SKM-1 treated with dmso at 0.1 percent for 144 hours (cell line): ENCODE results near the gene LSR.
A peak's percentile ranks its signal among the peaks of the same experiment; 100 is the strongest.

ENCODE experiments used
- DNase-seq: peaks from one replicate; lab custom pipeline; 2025; ENCODE audit not compliant: unreplicated experiment; lab: John Stamatoyannopoulos, UW

LSR gene

GRCh38 chr19:35248310-35249145, at the start of gene LSR:
Gene LSR, plus strand, starts transcription at chr19:35249002. Its CDS starts 21 bp downstream, at chr19:35249023.
- DNase-seq, result no peak

- no peak for DNase-seq
Measured at GRCh38 chr19:35199481-35199880, 49.3 kb upstream of the LSR start.

- no peak for DNase-seq
Measured at GRCh38 chr19:35202722-35203688, 45.8 kb upstream of the LSR start.

- peak; percentile 83 for DNase-seq
Measured at GRCh38 chr19:35204799-35205732, 43.7 kb upstream of the LSR start.

- DNase-seq, result no peak
Measured at GRCh38 chr19:35205733-35206323, 43.0 kb upstream of the LSR start.

GRCh38 chr19:35206379-35206778, 42.4 kb upstream of the LSR start:
- DNase-seq, result no peak

GRCh38 chr19:35206855-35207254, 41.9 kb upstream of the LSR start:
- no peak for DNase-seq

GRCh38 chr19:35207391-35207871, 41.4 kb upstream of the LSR start:
- DNase-seq, result no peak

- DNase-seq, result no peak
Measured at GRCh38 chr19:35208121-35208520, 40.7 kb upstream of the LSR start.

- no peak for DNase-seq
Measured at GRCh38 chr19:35209646-35210045, 39.2 kb upstream of the LSR start.

GRCh38 chr19:35211545-35212230, 37.1 kb upstream of the LSR start:
- no peak for DNase-seq

GRCh38 chr19:35212241-35212640, 36.6 kb upstream of the LSR start:
- DNase-seq, result no peak

- DNase-seq, result no peak
Measured at GRCh38 chr19:35213663-35214632, 34.9 kb upstream of the LSR start.

- no peak for DNase-seq
Measured at GRCh38 chr19:35214766-35215422, 33.9 kb upstream of the LSR start.

- DNase-seq, result no peak
Measured at GRCh38 chr19:35216016-35216832, 32.6 kb upstream of the LSR start.

- DNase-seq, result no peak
Measured at GRCh38 chr19:35216833-35217648, 31.8 kb upstream of the LSR start.
